COLO668 (cell line): Measurements from ENCODE around the gene DCC.

Experiments
- DNase-seq: peaks from one replicate; lab custom pipeline; 2025; ENCODE audit not compliant: unreplicated experiment; lab: John Stamatoyannopoulos, UW

DCC gene

GRCh38 chr18:52897611-52898484, 557.9 kb downstream of the DCC start:
- DNase-seq = no peak

GRCh38 chr18:52898485-52899058, 558.6 kb downstream of the DCC start:
- no peak for DNase-seq

DNA sequence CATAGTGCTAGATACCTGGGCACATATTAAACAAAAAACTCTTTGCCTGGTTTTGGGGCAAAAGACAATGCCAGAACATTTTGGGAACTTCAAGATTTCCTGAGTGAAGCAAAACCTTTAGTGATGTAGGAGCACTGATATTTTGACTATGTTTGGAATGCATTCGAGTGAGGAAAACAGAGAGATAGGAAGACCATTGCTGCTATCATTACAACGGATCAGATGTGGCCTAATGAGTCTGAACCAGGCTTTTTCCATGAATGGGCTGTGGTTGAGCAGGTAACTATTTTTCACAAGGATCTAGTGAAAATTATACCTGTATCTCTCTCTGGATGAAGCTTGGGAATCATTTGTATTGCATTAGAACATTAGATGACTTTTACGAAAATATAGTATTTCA, 562.2 kb downstream of the DCC start:
- DNase-seq = no peak

DNA sequence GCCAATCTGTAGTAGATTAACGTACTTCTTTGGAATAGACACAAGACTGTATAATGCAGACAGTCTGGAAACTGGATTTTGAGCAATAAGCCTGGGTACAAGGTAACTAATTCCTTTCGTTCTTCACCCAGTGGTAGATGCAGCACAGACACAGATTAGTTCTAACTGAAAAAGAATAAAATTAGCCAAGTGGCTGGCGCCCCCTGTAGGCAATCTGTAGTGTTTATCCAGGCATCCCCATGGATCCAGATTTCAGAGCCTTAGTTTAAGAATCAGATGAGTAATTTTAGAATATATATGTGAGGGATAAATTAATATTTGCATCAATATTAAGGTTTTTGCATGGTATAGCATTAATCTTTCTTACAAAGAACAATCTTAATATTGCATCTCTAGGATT, 563.9 kb downstream of the DCC start:
- DNase-seq = peak; percentile 44

DNA sequence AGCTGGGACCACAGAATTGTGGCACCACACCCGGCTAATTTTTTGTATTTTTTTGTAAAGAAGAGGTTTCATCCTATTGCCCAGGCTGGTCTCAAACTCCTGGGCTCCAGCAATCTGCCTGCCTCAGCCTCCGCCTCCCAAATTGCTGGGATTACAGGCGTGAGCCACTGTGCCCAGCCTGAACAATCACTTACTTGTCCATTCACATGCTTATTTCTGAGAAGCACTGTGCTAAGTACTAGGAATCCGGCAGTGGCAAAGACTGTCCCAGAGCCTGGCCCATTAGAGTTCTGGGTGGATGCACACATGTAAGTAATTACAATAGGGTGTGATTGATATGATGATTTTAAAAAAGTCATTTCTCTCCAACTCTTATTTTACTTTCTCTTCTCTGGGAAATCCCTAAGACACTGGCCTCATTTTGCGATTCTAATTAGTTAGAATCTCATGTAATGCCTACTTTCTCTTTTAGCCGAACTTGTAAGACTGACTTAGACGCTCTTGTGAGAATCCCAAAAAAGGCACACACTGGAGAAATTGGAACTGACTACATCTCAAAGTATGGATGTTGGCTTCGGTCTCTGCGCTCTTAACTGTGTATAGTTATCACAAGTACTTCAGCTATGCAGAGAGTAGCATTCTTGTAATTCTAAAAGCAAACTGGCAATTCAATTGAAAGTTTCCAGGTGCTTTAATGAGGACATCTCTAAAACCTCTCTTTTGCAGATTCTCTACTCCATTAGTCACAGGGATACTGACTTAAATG, 567.7 kb downstream of the DCC start:
- DNase-seq = no peak

- no peak for DNase-seq
Observed at GRCh38 chr18:52914148-52914547, 574.2 kb downstream of the DCC start.

DNA sequence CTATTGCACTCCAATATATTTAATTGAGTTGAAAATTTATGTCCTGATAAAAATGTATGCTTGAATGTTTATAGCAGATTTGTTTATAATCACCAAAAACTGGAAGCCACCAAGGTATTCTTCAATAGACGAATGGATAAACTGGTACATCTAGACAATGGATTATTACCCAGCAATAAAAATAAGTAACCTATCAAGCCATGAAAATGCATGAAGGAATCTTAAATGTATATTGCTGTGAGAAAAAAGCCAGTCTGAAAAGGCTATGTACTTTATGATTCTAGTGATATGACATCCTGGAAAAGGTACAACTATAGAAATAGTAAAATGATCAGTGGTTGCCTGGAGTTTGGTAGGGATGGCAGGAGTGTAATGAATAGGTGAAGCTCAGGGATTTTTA, 580.7 kb downstream of the DCC start:
- no peak for DNase-seq

DNA sequence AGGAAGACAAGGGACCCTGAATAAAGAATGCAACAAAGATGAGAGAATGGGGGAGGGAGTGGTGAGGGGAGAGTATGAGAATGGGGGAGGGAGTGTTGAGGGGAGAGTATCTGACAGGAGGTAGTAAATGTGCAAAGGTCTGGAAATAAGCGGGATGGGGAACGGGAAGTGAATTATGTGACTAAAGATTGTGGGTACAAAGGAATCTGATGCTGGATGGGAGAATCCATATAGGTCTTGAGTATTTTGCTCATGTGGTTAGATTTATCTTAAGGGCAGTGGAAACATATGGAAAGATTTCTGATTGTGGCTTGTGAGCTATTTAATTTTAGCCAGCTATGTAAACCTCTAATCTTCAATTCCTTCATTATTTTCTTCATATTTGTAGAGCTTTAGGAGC, 593.4 kb downstream of the DCC start:
- no peak for DNase-seq

GRCh38 chr18:52936931-52937330, 596.9 kb downstream of the DCC start:
- DNase-seq = no peak

DNA sequence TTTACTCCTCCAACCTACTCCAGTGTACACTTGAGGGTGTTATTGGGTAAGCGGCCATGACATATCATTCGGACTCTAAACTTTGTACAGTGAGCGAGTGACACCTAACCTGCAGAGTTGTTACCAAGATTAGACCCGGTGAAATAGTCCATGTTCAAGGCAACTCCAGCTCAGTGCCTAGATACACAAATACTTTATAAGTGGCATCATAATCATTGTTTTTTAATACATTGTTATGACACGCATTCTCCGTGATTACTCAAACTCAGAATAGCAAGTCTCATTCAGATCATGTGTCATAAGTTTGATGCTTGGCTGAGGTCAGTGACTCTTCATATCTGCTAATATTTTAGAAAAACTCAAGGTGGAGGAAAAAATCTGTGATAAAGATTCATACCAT, 597.8 kb downstream of the DCC start:
- DNase-seq = no peak

- DNase-seq = no peak
Observed at GRCh38 chr18:52945552-52945951, 605.6 kb downstream of the DCC start.

DNA sequence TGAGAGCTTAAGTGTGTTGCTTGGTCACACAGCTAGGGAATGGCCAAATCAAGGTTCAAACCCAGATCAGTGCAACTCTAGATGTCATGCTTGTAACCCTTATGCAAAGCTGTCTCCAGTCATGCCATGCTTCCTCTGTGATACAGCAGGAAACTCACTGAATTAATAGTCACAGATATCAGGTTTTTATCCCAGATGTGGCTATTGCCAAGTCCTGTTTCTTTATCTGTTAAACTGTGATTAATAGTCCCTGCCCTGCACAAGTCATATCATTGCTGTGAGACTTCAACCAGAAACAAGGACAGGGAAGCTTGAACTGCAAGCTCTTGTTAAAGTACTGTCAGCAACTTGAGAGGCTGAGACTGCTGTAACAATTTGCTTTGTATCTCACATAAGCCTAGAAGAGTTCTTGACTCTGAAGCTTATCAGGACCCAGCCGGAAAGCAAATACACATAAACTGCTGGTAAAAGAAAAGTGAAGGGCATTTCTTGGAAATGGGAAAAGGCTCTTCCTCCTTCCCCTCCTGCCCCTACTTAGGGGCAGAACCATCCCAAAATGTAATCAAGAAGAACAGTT, 609.0 kb downstream of the DCC start:
- no peak for DNase-seq

DNA sequence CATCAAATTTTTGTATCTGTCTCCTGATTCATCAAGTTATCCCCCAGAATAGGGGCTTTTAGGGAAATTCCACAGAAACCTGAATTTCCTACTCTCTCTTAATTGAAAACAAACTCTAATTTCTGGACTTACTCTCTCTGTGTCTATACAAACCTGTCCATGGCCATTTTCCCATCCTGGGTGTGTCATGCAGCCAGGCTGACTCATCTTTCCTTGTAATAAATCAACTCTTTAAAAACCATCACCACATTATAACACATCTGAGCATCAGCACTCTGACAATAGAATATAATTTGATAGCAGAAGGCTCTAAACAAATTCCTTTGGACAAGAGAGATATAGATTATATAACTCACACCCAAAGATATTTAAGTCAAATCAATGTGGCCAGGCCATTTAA, 610.2 kb downstream of the DCC start:
- no peak for DNase-seq

DNA sequence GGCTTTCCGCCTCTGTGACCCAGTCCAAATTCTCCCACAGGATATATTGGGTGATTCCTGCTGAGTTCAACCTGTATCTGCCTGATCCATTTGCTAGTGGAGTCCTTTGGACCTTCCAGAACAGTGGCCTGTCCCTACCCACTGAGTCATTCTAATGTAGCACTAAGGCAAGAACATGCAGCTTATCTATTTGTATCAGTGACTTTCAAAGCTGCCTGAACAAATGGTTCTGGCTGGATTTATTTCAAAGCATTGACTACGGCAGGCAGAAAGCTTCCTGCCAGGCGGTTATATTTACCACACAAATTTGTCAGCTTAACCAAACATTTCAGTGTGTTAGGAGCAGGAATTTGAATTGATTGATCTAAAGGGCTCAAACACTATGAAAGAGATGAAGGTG, 613.4 kb downstream of the DCC start:
- no peak for DNase-seq

- DNase-seq = no peak
Observed at GRCh38 chr18:52963481-52963880, 623.5 kb downstream of the DCC start.

GRCh38 chr18:52970686-52971085, 630.7 kb downstream of the DCC start:
- no peak for DNase-seq

- DNase-seq = no peak
Observed at GRCh38 chr18:52971097-52971496, 631.1 kb downstream of the DCC start.

DNA sequence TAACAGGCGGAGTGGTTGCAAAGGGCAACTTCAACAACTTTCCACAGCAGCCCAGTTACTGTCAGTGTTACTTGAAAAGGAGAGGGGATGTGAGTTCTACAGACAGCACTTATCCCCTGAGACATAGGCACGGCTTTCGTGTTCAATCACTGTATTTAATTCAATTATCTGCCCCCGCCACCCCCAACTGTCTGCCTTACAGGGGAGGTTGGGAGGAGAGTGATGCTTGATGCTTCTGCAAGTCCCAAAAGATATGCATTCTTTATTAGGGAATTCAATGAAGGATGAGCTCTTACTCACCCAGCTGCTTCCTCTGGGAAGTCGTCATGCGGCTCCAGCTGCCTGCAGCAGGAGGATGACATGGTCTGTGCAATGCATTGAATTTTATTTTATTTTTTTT, 639.9 kb downstream of the DCC start:
- DNase-seq = no peak

DNA sequence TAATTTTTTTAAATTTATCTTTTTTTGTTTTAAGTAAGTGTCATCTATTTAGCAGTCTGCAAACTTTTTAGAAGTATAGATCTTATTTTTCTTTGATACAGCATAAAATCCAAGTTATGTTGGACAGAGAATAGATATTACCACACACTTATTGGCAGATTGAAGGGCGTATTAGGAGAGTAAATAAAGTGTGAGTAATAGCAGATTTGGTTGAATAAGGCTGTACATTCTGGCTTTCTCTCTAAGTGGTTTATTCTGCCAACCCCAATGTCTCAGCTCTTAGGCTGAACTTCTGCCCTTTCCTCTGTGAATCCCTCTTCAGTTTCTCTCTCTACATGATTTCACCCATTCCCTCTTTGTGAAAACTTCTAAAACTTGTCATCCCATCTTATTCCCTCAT, 651.2 kb downstream of the DCC start:
- DNase-seq = no peak

DNA sequence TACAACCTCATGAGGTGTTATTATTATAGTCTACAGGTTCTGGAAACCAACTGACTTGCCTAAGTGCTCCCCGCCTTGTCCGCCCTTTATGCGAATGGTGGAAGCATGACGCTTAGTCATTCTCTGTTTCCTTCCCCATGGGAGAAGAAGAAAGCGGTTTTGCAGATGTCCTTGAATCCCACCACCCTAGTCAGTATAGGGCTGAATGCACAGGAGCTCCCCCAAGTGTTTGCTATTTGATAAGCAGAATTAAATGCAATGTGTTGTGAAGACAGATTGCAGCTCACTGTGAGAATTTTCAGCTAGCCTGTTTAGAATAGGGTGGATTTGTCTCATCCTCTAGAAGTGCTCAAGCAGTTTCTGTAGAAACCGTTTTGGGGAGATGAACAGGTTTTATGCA, 652.0 kb downstream of the DCC start:
- DNase-seq = no peak

GRCh38 chr18:52995875-52996274, 655.9 kb downstream of the DCC start:
- no peak for DNase-seq

- no peak for DNase-seq
Observed at GRCh38 chr18:52999633-53000032, 659.6 kb downstream of the DCC start.
